Kidney capillary endothelial cell (primary cell): ENCODE data around the gene LRRC37A3.
"Not testable (repeated sequence)": the region's sequence is repeated elsewhere in the genome, so short reads cannot be mapped to it uniquely, and the experiment has no call there.

ENCODE experiments used
- DNase-seq: peaks from one replicate; pipeline ENCODE4 v3.0.0-alpha.2; 2018; ENCODE audit warnings: low spot score

The LRRC37A3 gene

GRCh38 chr17:64919289-64920025 lies at the start of gene LRRC37A3:
TSS of gene LRRC37A3 (minus strand) at chr17:64919478. CDS start at chr17:64897257, 22,221 bp downstream.
- DNase-seq, result peak; percentile 97

- DNase-seq, result peak; percentile 57
Measured at GRCh38 chr17:64965873-64966287, 46.6 kb upstream of the LRRC37A3 start.

GRCh38 chr17:64965256-64965872 lies 46.1 kb upstream of the LRRC37A3 start:
- not testable (repeated sequence) for DNase-seq

DNA sequence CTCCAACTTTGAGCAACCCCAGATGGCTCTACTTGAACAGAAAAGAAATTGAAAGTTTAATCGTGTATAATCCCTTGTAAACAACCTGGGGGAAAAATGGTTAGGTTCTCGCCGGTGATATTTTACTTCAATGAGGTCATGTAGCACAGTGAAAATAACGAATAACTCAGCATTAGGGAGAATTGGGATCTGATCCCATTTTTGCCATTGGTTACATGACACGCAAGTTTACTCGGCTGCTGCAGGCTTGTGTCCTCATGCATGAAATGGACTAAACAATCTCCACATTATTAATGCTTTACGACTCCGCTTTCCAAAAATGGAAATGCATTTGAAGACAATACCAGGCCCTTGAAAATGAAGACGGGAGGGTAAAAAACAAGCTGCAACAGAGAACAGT lies 45.5 kb upstream of the LRRC37A3 start:
- no peak for DNase-seq

DNA sequence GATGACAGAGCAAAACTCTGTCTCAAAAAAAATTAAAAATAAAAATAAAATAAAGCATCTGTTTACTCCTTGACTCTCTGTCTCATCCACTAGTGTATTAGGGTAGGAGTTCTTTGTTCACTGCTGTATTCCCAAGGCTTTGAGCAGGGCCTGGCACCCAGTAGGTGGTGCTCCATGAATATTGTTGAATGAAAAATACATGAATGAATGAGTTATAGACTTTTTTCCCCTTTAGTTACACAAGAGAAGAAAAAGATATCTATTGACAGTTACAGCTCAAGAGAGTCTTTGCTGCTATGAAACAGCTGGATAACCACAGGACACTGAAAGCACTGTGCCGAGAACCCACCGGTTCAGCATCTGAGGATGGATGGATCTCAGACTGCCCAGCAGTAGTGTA lies 44.5 kb upstream of the LRRC37A3 start:
- DNase-seq, result not testable (repeated sequence)

GRCh38 chr17:64961563-64962378 lies 42.5 kb upstream of the LRRC37A3 start:
- peak; percentile 65 for DNase-seq

DNA sequence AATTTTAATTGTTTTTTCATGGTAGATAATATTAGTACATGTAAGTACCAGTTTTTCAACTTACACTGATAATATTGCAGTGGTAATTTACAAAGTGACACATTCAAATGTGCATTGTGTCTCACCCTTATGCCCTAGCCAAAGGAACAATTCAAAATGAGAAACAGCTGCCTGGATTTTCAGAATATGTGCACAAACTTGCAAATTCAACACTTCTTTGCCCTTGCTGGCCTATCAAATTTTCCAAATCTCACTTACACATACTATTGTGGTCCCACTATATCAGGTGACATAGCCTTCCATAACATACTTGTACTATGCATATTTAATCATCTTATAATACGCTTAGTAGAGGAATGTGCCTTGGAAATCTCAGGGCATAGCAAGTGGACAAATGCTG lies 32.6 kb upstream of the LRRC37A3 start:
- no peak for DNase-seq

- peak; percentile 44 for DNase-seq
Measured at GRCh38 chr17:64950871-64951270, 31.6 kb upstream of the LRRC37A3 start.

- no peak for DNase-seq
Measured at GRCh38 chr17:64947152-64947551, 27.9 kb upstream of the LRRC37A3 start.

- no peak for DNase-seq
Measured at GRCh38 chr17:64941761-64942160, 22.5 kb upstream of the LRRC37A3 start.

GRCh38 chr17:64941045-64941444 lies 21.8 kb upstream of the LRRC37A3 start:
- no peak for DNase-seq

DNA sequence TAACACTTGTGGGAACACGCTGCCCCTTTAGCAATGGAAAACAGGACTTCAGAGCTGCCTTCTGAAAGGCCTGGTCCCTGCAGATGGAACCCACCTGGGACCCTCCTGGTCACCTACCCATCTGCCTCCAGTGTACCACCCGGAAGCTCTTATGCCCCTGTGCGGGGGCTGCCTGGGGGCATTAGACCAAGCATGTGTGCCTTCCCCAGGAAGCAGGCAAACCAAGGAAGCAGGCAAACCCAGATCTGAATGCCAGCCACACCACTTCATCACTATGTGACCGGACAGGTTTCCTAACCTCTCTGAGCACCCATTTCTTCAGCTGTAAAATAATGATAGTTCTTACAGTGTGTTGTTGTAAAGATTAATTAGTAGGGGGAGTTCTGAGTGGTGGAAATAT lies 20.8 kb upstream of the LRRC37A3 start:
- no peak for DNase-seq

- peak; percentile 51 for DNase-seq
Measured at GRCh38 chr17:64938925-64939474, 19.7 kb upstream of the LRRC37A3 start.

- no peak for DNase-seq
Measured at GRCh38 chr17:64938290-64938689, 19.0 kb upstream of the LRRC37A3 start.

GRCh38 chr17:64936117-64936516 lies 16.8 kb upstream of the LRRC37A3 start:
- DNase-seq, result no peak

- DNase-seq, result not testable (repeated sequence)
Measured at GRCh38 chr17:64934284-64934778, 15.1 kb upstream of the LRRC37A3 start.

DNA sequence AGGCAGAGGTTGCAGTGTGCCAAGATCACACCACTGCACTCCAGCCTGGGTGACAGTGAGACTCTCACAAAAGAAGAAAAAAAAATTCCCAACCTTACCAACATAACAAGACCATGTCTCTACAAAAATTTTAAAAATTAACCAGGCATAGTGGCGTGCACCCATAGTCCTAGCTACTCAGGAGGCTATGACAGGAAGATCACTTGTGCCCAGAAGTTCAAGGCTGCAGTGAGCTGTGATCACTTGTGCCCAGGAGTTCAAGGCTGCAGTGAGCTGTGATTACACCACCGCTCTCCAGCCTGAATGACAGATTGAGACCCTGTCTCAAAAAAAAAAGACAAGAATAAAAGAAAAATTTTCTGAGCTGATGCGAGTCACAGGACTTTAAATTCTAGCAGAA lies 13.6 kb upstream of the LRRC37A3 start:
- DNase-seq, result not testable (repeated sequence)

DNA sequence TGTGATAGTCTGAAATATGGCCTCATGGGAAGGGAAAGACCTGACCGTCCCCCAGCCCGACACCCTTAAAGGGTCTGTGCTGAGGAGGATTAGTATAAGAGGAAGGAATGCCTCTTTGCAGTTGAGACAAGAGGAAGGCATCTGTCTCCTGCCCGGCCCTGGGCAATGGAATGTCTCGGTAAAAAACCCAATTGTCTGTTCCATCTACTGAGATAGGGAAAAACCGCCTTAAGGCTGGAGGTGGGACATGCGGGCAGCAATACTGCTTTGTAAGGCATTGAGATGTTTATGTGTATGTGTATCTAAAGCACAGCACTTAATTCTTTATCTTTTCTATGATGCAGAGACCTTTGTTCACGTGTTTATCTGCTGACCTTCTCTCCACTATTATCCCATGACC lies 11.1 kb upstream of the LRRC37A3 start:
- DNase-seq, result not testable (repeated sequence)

DNA sequence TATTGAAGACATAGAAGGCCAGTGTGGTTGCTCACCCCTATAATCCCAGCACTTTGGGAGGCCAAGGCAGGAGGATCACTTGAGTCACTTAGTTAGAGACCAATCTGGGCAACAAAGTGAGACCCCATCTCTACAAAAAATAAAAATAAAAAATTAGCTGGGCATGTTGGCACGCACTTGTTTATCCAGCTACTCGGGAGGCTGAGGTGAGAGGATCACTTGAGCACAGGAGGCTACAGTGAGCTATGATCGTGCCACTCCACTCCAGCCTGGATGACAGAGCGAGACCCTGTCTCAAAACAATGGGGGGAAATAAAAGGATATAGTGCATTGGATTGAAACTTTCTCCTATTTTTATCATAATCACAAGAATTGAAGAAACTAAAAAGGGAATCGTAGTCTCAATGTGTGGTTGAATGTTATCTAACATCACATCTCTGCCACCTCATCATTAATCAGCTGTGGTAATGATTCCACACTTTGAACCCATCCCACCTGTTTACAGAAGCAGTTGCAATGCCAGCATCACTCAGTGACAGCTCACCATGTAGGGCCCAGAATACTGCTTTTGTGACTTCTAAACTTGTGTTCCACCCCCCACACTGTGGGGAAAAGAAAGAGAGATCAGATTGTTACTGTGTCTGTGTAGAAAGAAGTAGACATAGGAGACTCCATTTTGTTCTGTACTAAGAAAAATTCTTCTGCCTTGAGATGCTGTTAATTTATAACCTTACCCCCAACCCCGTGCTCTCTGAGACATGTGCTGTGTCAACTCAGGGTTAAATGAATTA lies 10.3 kb upstream of the LRRC37A3 start:
- DNase-seq, result not testable (repeated sequence)

DNA sequence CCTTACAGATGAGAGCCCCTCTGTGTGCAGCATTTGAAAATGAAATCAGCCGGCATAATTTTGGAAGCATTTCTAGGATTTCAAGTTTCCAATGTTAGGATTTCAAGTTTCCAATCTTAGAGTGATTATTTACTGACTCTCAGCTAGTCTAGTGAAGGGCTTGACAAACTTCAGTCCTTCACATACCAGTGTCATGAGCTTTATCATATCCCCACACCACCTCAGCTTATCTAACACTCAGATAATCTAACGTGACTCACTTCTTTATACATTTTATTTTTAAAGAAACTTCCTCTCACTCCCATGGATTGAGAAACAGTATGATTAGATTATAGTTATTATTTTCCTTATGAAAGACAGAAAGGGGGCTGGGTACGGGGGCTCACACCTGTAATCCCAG lies 9.4 kb upstream of the LRRC37A3 start:
- DNase-seq, result not testable (repeated sequence)

- DNase-seq, result peak; percentile 58
Measured at GRCh38 chr17:64927444-64927843, 8.2 kb upstream of the LRRC37A3 start.
